ENCODE measurements around the gene BOC. TPM values are rescaled to one million over a fixed set of nuclear protein-coding genes. Genes with fewer than 3 reads are reported as not detected.

Gene BOC
- total RNA-seq, 1 experiment from 2014 or later: 3.5 TPM

- H3K4me1 Mint-ChIP-seq: peaks cover 21 to 31% of the 10 kb centered on the region in 2 experiments
- H4K20me1 ChIP-seq (ENCODE audit: control insufficient read depth, insufficient read depth, insufficient read length): no peaks in the 10 kb centered on the region
- H3K23ac ChIP-seq (ENCODE audit: insufficient read length, low read depth, low read length): no peak overlapping the region
- H3K9ac ChIP-seq (ENCODE audit: extremely low read depth, insufficient read length, low read length): no peak overlapping the region
- H4K91ac ChIP-seq (ENCODE audit: insufficient read length, low read depth, low read length): no peak overlapping the region
- no peak overlapping the region for H3K27ac ChIP-seq (ENCODE audit: insufficient read length, low read depth, low read length)
- H4K5ac ChIP-seq (ENCODE audit: insufficient read length, low read depth, low read length): no peak overlapping the region
- H2AFZ ChIP-seq (ENCODE audit: low read length): no peak overlapping the region
- no peak overlapping the region for H4K8ac ChIP-seq (replicated peaks; ENCODE audit: insufficient read length, low read depth, low read length)
- no peaks in the 10 kb centered on the region for H3K9me3 Mint-ChIP-seq
- no peak overlapping the region; a peak in 1 of 7 replicates for H3K27ac Mint-ChIP-seq
- H2AK5ac ChIP-seq (ENCODE audit: insufficient read length, low read length): no peak overlapping the region
- no peaks in the 10 kb centered on the region for H3K9me3 ChIP-seq (ENCODE audit: control insufficient read depth, low read depth, low read length)
- H3T11ph ChIP-seq (ENCODE audit: low read length): no peak overlapping the region
- H3K27me3 ChIP-seq (ENCODE audit: insufficient read depth, low read length): no peaks in the 10 kb centered on the region
- no peak overlapping the region for H2BK20ac ChIP-seq (ENCODE audit: low read depth, low read length, poor library complexity, severe bottlenecking)
- no peak overlapping the region for H3K56ac ChIP-seq (ENCODE audit: insufficient read length, low read depth, low read length)
- no peak overlapping the region for H3K4me2 ChIP-seq (ENCODE audit: insufficient read depth, insufficient read length, low read length)
- H3K27me3 Mint-ChIP-seq (ENCODE audit: low read depth): 0 out of 2 replicates have a peak, but pooled peaks cover 2% of the 10 kb centered on the region
- H3K79me1 ChIP-seq (ENCODE audit: insufficient read depth, low read depth, low read length, poor library complexity, severe bottlenecking): no peaks in the 10 kb centered on the region
- no peaks in the 10 kb centered on the region for H3K23me2 ChIP-seq (ENCODE audit: insufficient read length, low read depth, low read length, poor library complexity, severe bottlenecking)
- H3K14ac ChIP-seq (ENCODE audit: insufficient read depth, low read length): no peak overlapping the region
- no peak overlapping the region for H3K4me3 Mint-ChIP-seq
- no peaks in the 10 kb centered on the region for H3K4me1 ChIP-seq (ENCODE audit: insufficient read depth, low read length)
- no peak overlapping the region for H3K4ac ChIP-seq (ENCODE audit: low read depth, low read length)
- DNase-seq: peak; percentile 66
- H3K36me3 Mint-ChIP-seq (ENCODE audit: insufficient read depth in 1 of 3, low read depth in 3 of 3): peaks cover 0 to 38% (median 12%) of the 10 kb centered on the region in 3 experiments; a peak in 4 of 7 replicates
- no peak overlapping the region for H3K18ac ChIP-seq (ENCODE audit: insufficient read length, low read depth, low read length)
- H3K79me2 ChIP-seq (ENCODE audit: insufficient read depth, low read length): no peaks in the 10 kb centered on the region
- H2BK5ac ChIP-seq (ENCODE audit: insufficient read length, low read length): no peak overlapping the region
- peak; percentile 51; the same call in 2 of the 3 replicates for TF ChIP-seq CTCF (conservative IDR thresholded peaks at IDR 0.05)
- no peak overlapping the region for H2BK15ac ChIP-seq (ENCODE audit: low read depth, low read length)
- H2BK12ac ChIP-seq (ENCODE audit: insufficient read length, low read depth, low read length): no peak overlapping the region
- no CpG with 5 or more reads among the region's 17 CpGs for WGBS (ENCODE audit: extremely low coverage, insufficient read length, low lambda C conversion rate)
- no peak overlapping the region for H2BK120ac ChIP-seq (ENCODE audit: low read depth, low read length, poor library complexity, severe bottlenecking)
Observed at GRCh38 chr3:113279686-113280085, 68.3 kb downstream of the BOC start.
